ENCODE measurements around the gene RSPH10B2. TPM values are rescaled to one million over a fixed set of nuclear protein-coding genes. Genes with fewer than 3 reads are reported as not detected.
"Not testable (repeated sequence)": the region's sequence is repeated elsewhere in the genome, so short reads cannot be mapped to it uniquely, and the experiment has no call there.

Gene RSPH10B2
- total and polyA plus RNA-seq, 2 of the 8 experiments (the other 6 are each of a cell fraction or from before 2014, with no cell fraction given): 0.14 to 0.35 TPM

DNA sequence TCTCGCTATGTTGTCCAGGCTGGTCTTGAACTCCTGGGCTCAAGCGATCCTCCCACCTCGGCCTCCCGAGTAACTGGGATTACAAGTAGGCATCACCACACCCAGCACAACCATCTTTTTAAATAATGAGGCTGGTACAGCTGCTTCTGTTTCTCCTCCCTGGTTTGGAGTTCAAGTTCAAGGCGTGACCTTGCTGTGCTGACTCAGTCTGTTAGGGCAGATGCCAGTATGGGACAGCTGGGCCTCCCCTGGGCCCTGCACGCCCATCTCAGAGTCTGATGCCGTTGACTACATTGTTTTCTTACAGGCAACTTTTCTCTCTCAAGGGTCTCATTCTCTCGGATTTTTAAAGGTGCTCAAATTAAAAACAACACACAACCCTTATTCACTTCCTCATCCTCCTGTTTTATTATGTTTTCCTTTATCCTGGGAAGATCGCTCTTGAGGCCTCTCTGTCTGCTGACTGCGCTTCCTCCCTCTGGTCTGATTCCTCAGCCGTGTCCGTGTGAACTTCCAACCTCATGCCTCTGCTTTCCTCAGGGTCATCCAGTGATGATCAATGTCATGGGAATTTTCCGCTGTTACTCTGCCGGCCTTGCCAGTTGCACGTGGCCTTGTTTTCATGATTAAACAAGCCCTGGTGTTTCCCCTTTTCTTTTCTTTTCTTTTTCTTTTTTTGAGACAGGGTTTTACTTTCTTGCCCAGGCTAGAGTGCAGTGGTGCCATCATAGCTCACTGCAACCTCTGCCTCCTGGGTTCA lies 38.4 kb downstream of the RSPH10B2 start:
- H3K4ac ChIP-seq (replicated peaks; ENCODE audit: insufficient read length, low read depth, low read length); H3K23ac ChIP-seq (ENCODE audit: insufficient read length); H3K56ac ChIP-seq (replicated peaks; ENCODE audit: insufficient read length, low read depth, low read length); H4K91ac ChIP-seq (replicated peaks; ENCODE audit: insufficient read length, low read length); H4K5ac ChIP-seq (ENCODE audit: insufficient read length, low read depth, low read length); POLR2A ChIA-PET (ENCODE audit: partially characterized antibody); FAIRE-seq; H2AFZ ChIP-seq (ENCODE audit: low read length); H3K4me2 ChIP-seq (ENCODE audit: insufficient read depth in 1 of 2, low read depth in 2 of 2, low read length in 2 of 2); H3K36me3 ChIP-seq (ENCODE audit: control insufficient read depth in 2 of 4, insufficient read depth in 4 of 4, low read length in 3 of 4); CTCF ChIA-PET (ENCODE audit: partially characterized antibody); H2BK20ac ChIP-seq (ENCODE audit: low read length); H3K4me3 ChIP-seq (ENCODE audit: extremely low read depth in 1 of 4, insufficient read depth in 2 of 4, low read depth in 3 of 4, low read length in 4 of 4); H3K23me2 ChIP-seq (ENCODE audit: low read depth, low read length); H2BK12ac ChIP-seq (ENCODE audit: low read depth, low read length); H3K79me2 ChIP-seq (ENCODE audit: control insufficient read depth in 1 of 2, insufficient read depth in 2 of 2, low read length in 2 of 2); H3K18ac ChIP-seq (ENCODE audit: extremely low read depth, low read length); H3K27ac ChIP-seq (ENCODE audit: low read depth, low read length); H2BK5ac ChIP-seq (ENCODE audit: low read depth, low read length); H3K9ac ChIP-seq (replicated peaks in 1 of 4; ENCODE audit: extremely low read depth in 1 of 4, low read depth in 3 of 4, low read length in 3 of 4); H3K14ac ChIP-seq (ENCODE audit: insufficient read length); DNase-seq (ENCODE audit: low read depth in 1 of 2, low spot score in 2 of 2); H3K79me1 ChIP-seq (ENCODE audit: low read depth, low read length); H3K9me3 ChIP-seq (ENCODE audit: insufficient read depth in 2 of 2, low read depth in 1 of 2, low read length in 1 of 2); H4K20me1 ChIP-seq (replicated peaks in 1 of 2; ENCODE audit: control insufficient read depth in 1 of 2, insufficient read depth in 2 of 2, low read length in 2 of 2); H2BK120ac ChIP-seq (replicated peaks; ENCODE audit: low read depth, low read length); H4K8ac ChIP-seq (ENCODE audit: extremely low read depth, insufficient read depth, low read length); H3K27me3 ChIP-seq (replicated peaks in 1 of 4; ENCODE audit: control insufficient read depth in 3 of 4, extremely low read depth in 1 of 4, insufficient read depth in 3 of 4, low read length in 3 of 4); H3K4me1 ChIP-seq (replicated peaks in 1 of 4; ENCODE audit: control insufficient read depth in 3 of 4, insufficient read depth in 4 of 4, low read length in 3 of 4); H2AK5ac ChIP-seq (ENCODE audit: low read depth, low read length); H2BK15ac ChIP-seq (ENCODE audit: low read length): not testable (repeated sequence)
- 98% methylated on average over 5 of the region's 15 CpGs; no CpG with 5 or more reads in 1 of the 2 experiments for WGBS, 2 experiments (ENCODE audit: extremely low coverage in 1 of 2, insufficient coverage in 1 of 2, insufficient read length in 1 of 2, insufficient replicate concordance in 2 of 2, low coverage in 1 of 2, low lambda C conversion rate in 2 of 2, missing lambda C conversion rate in 1 of 2)

GRCh38 chr7:6794276-6794675 lies 40.4 kb downstream of the RSPH10B2 start:
- FAIRE-seq; H2BK12ac ChIP-seq (ENCODE audit: low read depth, low read length): not testable (repeated sequence)

More at GRCh38 chr7:6794276-6794675, 40.4 kb downstream of the RSPH10B2 start:
- H3K4me2 ChIP-seq (ENCODE audit: insufficient read depth in 1 of 2, low read depth in 2 of 2, low read length in 2 of 2); H4K91ac ChIP-seq (replicated peaks; ENCODE audit: insufficient read length, low read length); H2BK5ac ChIP-seq (ENCODE audit: low read depth, low read length); H2AFZ ChIP-seq (ENCODE audit: low read length); H4K8ac ChIP-seq (ENCODE audit: extremely low read depth, insufficient read depth, low read length); H3K9ac ChIP-seq (replicated peaks in 1 of 4; ENCODE audit: extremely low read depth in 1 of 4, low read depth in 3 of 4, low read length in 3 of 4); H2AK5ac ChIP-seq (ENCODE audit: low read depth, low read length); H3K27ac ChIP-seq (ENCODE audit: low read depth, low read length); H3K27me3 ChIP-seq (replicated peaks in 1 of 4; ENCODE audit: control insufficient read depth in 3 of 4, extremely low read depth in 1 of 4, insufficient read depth in 3 of 4, low read length in 3 of 4); H3K79me1 ChIP-seq (ENCODE audit: low read depth, low read length); H4K20me1 ChIP-seq (replicated peaks in 1 of 2; ENCODE audit: control insufficient read depth in 1 of 2, insufficient read depth in 2 of 2, low read length in 2 of 2); H3K9me3 ChIP-seq (ENCODE audit: insufficient read depth in 2 of 2, low read depth in 1 of 2, low read length in 1 of 2); H2BK20ac ChIP-seq (ENCODE audit: low read length); H3K4ac ChIP-seq (replicated peaks; ENCODE audit: insufficient read length, low read depth, low read length); DNase-seq (ENCODE audit: low read depth in 1 of 2, low spot score in 2 of 2); H4K5ac ChIP-seq (ENCODE audit: insufficient read length, low read depth, low read length); POLR2A ChIA-PET (ENCODE audit: partially characterized antibody); H3K23ac ChIP-seq (ENCODE audit: insufficient read length); H3K56ac ChIP-seq (replicated peaks; ENCODE audit: insufficient read length, low read depth, low read length); H3K23me2 ChIP-seq (ENCODE audit: low read depth, low read length); H3K18ac ChIP-seq (ENCODE audit: extremely low read depth, low read length); H3K36me3 ChIP-seq (ENCODE audit: control insufficient read depth in 2 of 4, insufficient read depth in 4 of 4, low read length in 3 of 4); H3K4me3 ChIP-seq (ENCODE audit: extremely low read depth in 1 of 4, insufficient read depth in 2 of 4, low read depth in 3 of 4, low read length in 4 of 4); CTCF ChIA-PET (ENCODE audit: partially characterized antibody); H2BK120ac ChIP-seq (replicated peaks; ENCODE audit: low read depth, low read length); H3K79me2 ChIP-seq (ENCODE audit: control insufficient read depth in 1 of 2, insufficient read depth in 2 of 2, low read length in 2 of 2); H3K4me1 ChIP-seq (replicated peaks in 1 of 4; ENCODE audit: control insufficient read depth in 3 of 4, insufficient read depth in 4 of 4, low read length in 3 of 4); H3K14ac ChIP-seq (ENCODE audit: insufficient read length); H2BK15ac ChIP-seq (ENCODE audit: low read length): not testable (repeated sequence)
- WGBS, 2 experiments (ENCODE audit: extremely low coverage in 1 of 2, insufficient coverage in 1 of 2, insufficient read length in 1 of 2, insufficient replicate concordance in 2 of 2, low coverage in 1 of 2, low lambda C conversion rate in 2 of 2, missing lambda C conversion rate in 1 of 2): no CpG with 5 or more reads among the region's 11 CpGs

Measured in H1 (cell line).